Stimulated activated CD8-positive, alpha-beta memory T cell treated with anti-CD3 and anti-CD28 coated beads, Interleukin-15, amount 100 ng/mL, for 1 hour (primary cell): Measurements from ENCODE around the gene PRMT7.
A peak's percentile ranks its signal among the peaks of the same experiment; 100 is the strongest.

Source experiments
- DNase-seq: peaks from one replicate; pipeline ENCODE4 v3.0.0-alpha.2; 2020; ENCODE audit warnings: low read depth

PRMT7 gene

DNA sequence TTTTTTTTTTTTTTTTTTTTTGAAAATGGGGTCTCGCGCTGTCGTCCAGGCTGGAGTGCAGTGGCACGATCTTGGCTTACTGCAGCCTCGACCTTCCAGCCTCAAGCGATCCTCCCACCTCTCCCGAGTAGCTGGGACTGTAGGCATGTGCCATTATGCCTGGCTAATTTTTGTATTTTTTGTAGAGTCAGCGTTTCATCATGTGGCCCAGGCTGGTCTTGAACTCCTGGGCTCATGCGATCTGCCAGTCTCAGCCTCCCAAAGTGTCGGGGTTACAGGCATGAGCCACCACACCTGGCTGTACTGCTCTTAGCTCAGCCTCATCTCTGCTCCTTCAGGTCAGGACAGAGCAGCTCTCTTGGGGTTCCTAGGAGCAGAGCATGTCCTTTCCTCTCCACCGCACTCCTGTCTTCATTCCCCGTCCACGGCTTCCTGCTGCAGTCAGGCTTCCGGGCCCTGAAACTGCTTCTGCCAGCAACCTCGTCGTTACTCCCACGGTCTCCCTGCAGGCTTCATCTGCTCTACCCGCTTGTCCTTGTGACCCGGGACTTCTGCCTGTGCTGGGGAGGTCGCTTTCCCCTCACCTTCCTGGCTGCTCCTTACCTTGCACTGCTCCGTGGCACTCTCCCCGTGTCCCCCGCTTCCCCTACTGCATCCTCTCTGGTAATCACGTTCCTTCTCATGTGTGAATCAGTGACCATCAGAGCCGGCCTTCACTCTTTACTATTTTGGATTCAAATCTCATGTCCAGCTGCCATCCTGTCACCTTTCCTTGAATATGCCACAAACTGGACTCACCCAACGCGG is 38.0 kb downstream of the PRMT7 start:
- DNase-seq: no peak

DNA sequence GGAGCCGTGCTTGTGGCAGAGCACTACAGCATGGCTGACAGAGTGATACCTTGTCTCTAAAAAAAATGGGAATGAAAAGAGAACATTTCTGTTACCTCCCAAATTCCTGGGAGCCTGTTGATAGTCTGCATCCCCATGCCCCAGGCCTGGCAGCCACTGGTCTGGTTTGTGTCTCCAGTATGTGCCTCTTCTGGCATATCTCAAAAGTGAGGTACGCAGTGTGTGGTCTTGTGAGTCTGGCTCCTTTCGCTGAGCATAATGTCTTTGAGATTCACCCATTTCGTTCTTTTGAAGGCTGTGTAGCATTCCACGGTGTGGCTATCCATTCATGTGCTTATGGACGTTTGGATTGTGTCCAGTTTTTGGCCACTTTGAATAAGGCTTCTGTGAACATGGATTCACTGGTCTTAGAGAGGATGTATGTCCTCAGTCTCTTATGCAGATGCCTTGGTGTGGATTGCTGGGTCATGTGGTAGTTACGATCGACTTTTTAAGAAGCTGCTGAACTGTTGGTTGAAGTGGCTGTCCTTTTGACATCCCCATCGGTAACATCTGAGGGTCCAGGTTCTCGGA is 39.1 kb downstream of the PRMT7 start:
- no peak for DNase-seq

DNA sequence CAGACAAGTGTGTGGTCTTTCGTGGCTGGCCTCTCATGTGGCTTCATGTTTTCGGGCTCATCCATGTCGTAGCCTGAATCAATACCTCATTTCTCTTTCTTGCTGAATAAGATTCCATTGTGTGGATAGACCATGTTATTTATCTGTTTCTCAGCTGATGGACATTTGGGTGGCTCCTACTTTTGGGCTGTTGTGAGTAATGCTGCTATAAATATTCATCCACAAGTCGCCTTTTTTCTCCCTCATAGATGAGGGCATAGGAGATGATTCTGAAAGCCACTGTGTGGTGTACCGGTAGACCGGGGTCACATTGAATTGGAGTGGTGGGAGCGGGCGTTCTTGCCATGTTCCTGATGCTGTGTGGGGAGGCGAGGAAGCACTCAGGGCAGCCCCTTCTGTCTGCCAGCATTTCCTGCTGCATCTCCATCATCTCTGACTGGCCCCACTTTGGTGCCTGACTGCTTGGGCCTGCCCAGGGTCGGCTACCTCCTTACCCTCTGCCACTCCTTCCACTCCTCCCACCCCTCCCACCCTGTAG is 40.1 kb downstream of the PRMT7 start:
- no peak for DNase-seq

DNA sequence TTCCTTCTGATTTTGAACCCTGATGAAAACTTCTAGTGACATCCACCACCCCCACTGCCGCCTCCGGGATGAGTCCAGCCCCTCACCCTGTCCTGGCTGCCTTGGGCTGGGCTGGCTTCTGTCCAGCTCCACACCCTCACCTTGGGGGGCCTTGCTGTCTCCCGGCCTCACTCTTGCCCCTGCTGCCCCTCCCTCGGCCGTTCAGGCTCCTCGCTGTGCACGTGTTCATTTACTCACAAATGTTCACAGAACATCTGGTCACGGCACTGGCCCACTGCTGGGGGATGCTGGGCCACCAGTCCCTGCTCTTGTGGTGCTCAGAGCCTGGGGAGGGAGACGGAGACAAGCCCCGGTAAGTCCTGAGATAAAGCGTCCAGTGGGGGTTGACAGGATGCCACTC is 40.6 kb downstream of the PRMT7 start:
- DNase-seq: no peak

DNA sequence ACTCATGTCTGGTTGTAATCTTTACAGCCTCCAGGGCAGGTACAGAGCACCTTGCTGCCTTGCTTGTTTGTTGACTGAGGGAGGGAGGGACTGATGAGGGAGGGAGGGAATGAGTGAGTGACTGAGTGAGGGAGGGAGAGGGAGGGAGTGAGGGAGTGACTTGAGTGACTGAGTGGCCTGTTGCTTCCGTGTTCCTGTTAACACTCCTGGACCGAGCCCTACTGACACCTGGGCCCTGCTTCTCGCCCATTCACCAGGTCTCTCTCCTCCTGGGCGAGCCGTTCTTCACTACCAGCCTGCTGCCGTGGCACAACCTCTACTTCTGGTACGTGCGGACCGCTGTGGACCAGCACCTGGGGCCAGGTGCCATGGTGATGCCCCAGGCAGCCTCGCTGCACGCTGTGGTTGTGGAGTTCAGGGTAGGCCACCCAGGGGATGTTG is 41.2 kb downstream of the PRMT7 start:
- DNase-seq: no peak

DNA sequence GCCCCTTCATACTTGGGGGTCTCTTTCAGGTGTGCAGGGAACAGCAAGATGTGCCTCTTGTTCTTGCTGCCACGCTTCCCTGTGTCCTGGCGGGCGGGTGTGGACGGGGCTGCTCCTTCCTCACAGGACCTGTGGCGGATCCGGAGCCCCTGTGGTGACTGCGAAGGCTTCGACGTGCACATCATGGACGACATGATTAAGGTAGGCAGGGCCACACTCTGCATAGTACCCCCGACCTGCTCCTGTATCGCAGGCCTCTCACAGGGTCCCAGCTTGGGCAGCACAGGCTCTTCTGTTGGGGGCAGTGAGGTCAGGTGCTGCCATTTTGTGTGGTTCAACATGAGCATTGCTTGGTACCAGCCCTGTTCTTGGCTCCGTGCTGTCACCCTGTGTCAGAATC is 42.5 kb downstream of the PRMT7 start:
- DNase-seq: no peak

DNA sequence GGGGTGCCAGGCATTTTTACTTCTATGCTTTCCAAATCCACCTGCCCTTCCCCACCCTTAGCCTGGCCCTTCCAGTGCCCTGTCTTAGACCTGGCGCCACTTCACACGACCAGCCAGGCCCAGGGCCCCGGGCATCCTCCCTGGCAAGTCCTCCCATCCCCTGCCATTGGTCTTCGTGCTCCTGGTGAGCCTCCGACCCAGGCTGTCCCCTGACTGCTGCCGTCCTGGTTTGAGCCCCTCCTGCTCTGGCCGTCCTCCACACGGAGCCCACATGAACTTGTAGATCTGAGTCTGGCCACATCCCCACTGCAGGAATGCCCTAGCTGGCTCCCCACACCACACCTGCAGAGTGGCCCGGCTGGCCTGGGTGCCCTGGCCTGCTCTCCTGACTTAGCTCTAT is 44.0 kb downstream of the PRMT7 start:
- no peak for DNase-seq

DNA sequence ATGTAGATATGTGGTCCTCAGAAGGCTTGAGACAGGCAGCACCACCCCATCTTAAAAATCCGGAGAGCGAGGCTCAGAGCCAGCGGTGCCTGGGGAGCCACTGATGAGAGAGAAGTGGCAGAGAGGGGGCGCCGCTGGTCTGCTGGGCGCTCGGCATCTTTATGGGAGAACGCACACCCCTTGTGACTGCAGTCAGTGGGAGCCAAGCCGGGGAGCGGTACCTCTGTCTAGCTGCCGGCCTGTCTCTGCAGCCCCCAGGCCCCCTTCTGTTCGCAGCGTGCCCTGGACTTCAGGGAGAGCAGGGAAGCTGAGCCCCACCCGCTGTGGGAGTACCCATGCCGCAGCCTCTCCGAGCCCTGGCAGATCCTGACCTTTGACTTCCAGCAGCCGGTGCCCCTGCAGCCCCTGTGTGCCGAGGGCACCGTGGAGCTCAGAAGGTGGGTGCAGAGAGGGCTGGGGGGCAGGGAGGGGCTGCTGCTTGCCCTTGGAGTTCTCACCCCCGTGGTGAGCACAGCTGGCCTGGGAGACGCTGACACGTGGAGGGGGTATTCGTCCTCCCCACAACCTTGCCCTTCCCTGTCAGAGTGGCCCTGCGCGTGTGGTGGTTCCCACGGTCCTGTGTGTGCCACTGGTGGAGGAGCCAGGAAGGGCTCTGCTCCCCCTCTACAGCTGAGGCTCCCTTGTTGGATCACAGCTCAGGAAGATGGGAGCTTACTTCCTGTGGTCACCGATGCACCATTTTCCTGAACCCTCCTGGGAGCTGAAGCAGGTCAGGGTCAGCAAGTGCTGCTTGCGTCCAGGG is 44.8 kb downstream of the PRMT7 start:
- no peak for DNase-seq

DNA sequence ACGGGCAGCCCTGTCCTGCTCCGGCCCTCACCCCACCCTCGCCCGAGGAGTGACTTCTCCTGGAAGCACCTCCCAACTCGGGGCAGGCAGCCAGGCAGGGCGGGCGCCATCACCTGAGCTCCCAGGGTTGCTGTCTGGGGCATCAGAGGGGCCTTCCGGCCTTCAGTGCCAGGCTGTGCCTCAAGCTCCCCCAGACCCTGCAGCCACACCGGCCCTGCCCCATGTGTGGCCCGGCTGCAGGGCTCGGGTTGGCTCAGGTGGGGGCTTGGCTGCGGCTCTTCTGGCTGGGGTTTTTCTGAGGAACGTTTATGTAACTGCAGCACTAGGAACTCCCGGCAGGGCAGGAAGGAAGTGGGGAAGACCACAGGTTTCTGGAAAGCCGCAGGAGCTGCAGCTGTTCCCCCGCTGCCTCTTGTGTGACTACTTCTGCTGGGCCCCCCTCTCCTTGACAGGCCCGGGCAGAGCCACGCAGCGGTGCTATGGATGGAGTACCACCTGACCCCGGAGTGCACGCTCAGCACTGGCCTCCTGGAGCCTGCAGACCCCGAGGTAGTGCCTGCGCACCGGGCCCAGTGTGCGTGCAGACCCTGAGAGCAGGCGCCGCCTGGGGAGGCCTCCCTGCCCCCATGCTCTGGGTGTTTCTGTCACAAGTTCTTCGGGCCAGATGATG is 45.6 kb downstream of the PRMT7 start:
- DNase-seq: peak; percentile 43

DNA sequence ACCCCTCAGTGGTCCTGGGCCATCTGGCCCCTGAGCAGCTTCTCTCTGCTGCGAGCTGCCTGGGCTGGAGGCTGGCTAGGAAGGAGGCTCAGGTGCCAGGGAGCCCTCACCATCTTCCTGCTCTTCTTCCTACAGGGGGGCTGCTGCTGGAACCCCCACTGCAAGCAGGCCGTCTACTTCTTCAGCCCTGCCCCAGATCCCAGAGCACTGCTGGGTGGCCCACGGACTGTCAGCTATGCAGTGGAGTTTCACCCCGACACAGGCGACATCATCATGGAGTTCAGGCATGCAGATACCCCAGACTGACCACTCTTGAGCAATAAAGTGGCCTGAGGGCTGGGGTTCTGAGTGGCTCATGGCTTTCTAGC is 46.1 kb downstream of the PRMT7 start:
- no peak for DNase-seq

DNA sequence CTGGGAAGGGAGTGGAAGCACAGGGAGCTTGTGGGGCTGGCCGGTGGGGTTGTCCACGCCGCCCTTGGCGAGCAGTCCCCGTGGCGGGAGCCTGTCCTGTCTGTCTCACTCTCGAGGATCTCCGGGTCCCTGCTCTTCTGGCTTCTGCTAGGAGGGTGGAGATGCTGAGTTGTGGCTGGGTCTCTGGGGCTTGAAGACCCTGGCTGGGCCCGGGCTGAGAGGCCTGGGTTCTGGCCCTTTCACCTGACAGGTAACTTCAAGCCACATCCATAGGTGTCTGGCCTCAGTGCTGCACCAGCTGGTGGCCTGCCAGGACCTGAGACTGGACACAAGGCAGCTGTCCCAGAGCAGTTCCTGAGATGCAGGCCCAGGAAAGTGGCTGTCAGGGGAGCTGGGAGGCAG is 46.7 kb downstream of the PRMT7 start:
- no peak for DNase-seq

DNA sequence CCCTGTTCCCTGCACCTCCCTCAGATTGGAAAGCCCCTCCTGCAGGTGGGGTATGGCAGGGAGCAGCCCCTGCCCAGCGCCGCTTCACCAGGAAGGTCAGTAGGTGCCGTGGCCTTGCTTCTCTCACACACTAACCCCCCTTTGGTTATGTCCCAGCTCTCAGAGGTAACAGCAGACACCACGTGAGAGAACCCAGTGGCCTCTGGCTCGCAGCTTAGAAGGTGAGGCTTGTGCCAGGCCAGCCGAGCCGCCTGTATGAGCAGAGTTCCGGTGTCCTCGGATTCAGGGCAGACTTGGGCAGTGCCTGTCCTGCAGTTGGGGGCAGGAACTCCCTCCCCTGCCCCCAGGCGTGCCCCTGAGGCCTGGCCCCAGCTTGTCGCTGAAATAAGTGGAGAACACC is 47.1 kb downstream of the PRMT7 start:
- DNase-seq: no peak

DNA sequence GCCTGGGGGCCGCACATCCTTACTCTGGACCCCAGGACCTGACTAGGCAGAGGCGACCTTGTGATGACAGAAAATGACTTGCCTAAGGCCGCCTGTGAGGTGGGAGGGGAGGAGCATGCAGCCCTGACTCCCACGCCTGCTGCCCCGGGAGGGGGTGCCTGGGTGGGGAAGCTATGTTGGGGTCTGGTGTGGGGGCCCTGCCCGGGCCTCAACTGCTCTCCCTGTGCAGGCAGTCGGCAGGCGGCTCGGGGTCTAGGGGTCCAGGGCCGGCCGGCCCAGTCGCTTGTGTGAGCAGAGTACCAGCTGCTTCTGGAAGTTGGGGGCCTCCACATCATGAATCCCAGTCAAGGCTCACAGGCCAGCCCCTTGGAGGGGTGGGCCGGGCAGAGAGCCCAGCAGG is 48.1 kb downstream of the PRMT7 start:
- DNase-seq: no peak

DNA sequence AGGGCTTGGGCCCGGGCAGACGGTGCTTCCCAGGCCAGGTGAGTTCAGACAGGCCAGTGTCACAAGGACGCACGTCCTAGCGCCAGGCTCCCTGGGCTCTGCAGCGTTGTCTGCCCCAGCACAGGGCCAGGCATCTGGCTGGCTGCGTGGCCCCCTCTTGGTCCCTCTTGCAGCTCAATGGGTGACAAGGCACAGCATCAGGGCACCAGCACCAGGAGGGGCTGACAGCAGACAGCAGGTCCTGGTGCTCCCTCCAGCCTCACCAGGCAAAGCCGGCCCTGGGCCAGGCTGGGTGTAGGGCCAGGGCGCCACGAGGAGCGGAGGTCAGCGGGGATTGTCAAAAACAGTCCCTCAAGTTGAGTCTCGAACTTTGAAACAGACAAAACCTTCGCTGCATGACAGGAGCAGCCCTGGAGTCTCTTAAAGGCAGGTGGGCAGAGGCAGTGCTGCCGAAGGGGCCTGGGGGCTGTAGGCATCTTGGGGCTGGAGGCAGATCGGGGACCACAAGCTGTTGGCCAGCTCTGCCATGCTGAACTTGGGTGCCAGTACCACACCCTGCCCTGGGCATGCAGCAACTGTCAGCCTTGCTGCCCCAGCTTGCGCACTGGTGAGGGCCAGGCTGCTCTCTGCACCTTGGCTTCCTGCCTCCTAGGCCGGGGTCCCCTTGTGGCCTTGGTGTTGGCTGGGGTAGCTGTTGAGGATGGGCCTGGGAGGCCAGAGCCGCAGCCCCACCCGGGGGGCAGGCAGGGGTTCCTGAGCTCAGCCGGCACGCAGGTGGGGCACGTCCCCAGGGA is 48.8 kb downstream of the PRMT7 start:
- DNase-seq: no peak

DNA sequence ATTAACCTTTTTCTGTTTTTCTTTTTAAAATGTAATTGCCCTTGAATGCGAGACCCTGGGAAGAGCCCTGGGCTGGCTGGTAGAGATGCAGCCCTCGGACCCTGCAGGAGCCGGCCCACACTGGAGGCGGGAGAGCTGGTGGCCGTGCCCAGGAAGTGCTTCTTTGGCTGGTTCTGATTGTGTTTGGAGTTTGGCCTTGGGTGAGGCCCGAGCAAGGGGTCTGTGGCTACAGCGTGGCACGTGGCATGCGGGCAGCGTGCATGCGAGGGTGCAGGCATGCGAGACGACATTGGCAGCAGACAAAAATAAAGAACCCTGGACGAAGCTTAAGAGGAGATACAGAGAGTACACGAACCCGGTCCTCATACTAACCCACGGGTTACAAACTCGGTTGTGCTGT is 49.7 kb downstream of the PRMT7 start:
- DNase-seq: no peak

DNA sequence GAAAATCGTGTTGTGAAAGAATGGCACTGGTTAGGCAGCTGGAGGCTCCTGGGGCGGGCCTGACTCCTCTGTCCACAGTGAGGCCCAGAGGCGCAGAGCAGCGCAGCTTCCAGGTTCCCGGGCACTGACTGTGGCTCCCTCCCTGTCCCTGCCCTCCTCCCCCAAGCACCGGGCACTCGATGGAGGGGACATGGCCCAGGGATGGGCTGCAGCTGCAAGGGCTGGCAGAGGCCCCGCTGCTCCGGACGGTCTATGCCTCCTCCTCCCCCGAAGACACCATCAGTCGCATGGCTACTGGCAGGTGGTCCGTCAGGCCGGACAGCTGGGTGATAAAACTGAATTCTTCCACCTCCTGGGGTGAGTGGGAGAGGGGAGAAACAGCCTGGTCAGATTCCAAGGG is 50.1 kb downstream of the PRMT7 start:
- no peak for DNase-seq

DNA sequence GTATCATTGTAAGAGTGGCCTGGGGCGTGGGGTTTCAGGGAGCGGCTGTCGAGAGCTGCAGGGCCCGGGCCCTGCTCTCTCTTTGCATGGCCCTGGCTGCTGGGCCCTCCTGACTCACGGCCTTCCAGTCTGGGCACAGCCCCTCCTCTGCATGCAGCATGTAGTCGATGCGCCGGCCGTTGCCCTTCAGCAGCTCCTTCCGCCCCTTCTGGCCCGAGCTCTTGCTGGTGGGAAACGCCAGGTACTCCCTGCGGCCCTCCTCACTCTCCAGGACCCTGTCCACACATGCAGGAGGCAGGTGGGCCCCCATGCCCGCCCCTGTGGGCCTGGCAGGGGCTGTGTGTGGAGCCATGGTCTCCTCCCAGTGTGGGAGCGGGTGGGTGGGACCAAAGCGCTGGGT is 50.7 kb downstream of the PRMT7 start:
- DNase-seq: no peak

DNA sequence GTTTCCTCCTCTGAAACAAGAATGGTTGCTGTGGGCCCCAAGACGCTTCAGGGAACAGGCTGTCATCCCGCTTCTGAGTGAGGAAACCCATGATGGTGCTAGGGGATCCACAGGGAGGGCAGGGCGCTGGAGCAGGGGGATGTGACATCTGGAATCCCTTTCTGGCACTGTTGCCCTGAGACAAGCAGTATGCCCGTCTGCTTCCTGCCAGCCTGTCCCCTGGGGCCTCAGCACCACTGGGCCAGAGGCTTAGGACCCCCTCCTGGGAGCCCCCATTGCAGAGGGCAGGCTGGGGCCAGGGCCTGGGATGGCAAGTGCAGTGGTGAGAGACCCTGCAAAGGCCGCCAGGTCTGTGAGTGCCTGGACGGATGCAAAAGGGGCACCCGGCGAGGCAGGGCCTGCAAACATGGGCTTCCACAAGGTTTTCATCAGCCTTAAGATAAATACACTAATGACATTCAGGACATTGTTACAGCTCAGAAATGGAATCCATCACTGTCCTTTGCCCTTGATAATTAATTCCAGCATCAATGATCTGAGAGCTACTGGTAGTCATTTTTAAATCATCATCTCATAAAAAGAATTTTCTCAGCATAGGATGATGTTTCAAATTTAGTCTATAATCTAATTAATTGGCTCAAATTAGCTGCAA is 51.6 kb downstream of the PRMT7 start:
- no peak for DNase-seq

DNA sequence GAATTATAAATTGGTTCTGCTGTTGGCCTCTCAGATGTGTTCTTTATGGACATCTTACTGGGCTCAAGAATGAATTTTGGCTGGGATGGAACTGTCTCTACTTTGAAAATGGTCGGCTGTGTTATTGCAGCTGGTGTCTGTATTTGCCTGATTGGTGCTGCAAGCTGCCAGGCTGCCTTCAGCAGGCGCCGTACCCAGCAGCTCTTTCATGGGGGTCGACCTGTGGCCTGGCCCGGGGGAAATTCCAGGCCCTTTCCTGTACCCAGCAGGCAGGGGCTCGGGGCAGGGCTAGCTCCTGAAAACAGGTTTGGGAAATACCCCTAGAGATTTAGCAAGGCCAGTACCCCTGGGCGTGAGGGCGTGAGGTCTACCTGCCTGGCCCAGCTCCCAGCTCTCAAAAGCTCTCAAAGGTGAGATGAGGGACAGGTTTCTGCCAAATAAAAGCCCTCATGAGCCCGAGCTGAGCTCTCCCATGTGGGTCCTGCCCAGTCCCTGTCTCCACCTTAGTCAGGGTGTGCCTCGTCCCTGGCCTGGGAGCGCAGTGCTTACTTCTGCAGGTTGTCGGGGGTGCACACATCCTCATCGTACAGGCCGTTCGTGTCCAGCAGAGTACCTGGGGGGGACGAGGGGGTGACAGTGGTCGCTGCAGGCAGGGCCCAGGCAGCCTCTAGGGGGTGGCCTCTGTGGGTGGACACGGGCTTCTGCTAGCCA is 52.3 kb downstream of the PRMT7 start:
- DNase-seq: no peak
